ENCODE results near the gene STIM1. TPM values are rescaled to one million over a fixed set of nuclear protein-coding genes. Genes with fewer than 3 reads are reported as not detected.
"Not testable (repeated sequence)": the region's sequence is repeated elsewhere in the genome, so short reads cannot be mapped to it uniquely, and the experiment has no call there.

STIM1 gene
- polyA plus RNA-seq, 3 donors: 33.1 to 35.1 (median 34.2) TPM

- DNase-seq (ENCODE audit: low read depth in 3 of 3, low spot score in 2 of 3): no peak
These were observed 114.6 kb downstream of the STIM1 start for GRCh38 chr11:3970108-3970507.

GRCh38 chr11:3971756-3972404 is 116.4 kb downstream of the STIM1 start:
- no peak for DNase-seq (ENCODE audit: low read depth in 3 of 3, low spot score in 2 of 3)

GRCh38 chr11:3972431-3972830 is 117.0 kb downstream of the STIM1 start:
- DNase-seq (ENCODE audit: low read depth in 3 of 3, low spot score in 2 of 3): no peak

GRCh38 chr11:3977078-3977477 is 121.6 kb downstream of the STIM1 start:
- DNase-seq (ENCODE audit: low read depth in 3 of 3, low spot score in 2 of 3): no peak

- DNase-seq (ENCODE audit: low read depth in 3 of 3, low spot score in 2 of 3): no peak
These were observed 125.7 kb downstream of the STIM1 start for GRCh38 chr11:3981084-3981633.

GRCh38 chr11:3982431-3982830 is 127.0 kb downstream of the STIM1 start:
- DNase-seq (ENCODE audit: low read depth in 3 of 3, low spot score in 2 of 3): no peak

GRCh38 chr11:3983101-3983500 is 127.6 kb downstream of the STIM1 start:
- no peak for DNase-seq (ENCODE audit: low read depth in 3 of 3, low spot score in 2 of 3)

GRCh38 chr11:3984896-3985295 is 129.4 kb downstream of the STIM1 start:
- no peak for DNase-seq (ENCODE audit: low read depth in 3 of 3, low spot score in 2 of 3)

- DNase-seq (ENCODE audit: low read depth in 3 of 3, low spot score in 2 of 3): no peak
These were observed 130.2 kb downstream of the STIM1 start for GRCh38 chr11:3985631-3986030.

- no peak for DNase-seq (ENCODE audit: low read depth in 3 of 3, low spot score in 2 of 3)
These were observed 130.8 kb downstream of the STIM1 start for GRCh38 chr11:3986301-3986700.

GRCh38 chr11:3989276-3989920 is 133.9 kb downstream of the STIM1 start:
- no peak for DNase-seq (ENCODE audit: low read depth in 3 of 3, low spot score in 2 of 3)

GRCh38 chr11:3989921-3990290 is 134.4 kb downstream of the STIM1 start:
- no peak for DNase-seq (ENCODE audit: low read depth in 3 of 3, low spot score in 2 of 3)

GRCh38 chr11:3990406-3990805 is 134.9 kb downstream of the STIM1 start:
- no peak for DNase-seq (ENCODE audit: low read depth in 3 of 3, low spot score in 2 of 3)

GRCh38 chr11:3992964-3993363 is 137.5 kb downstream of the STIM1 start:
- no peak for DNase-seq (ENCODE audit: low read depth in 3 of 3, low spot score in 2 of 3)

- DNase-seq (ENCODE audit: low read depth in 3 of 3, low spot score in 2 of 3): no peak
These were observed 138.7 kb downstream of the STIM1 start for GRCh38 chr11:3994030-3994640.

GRCh38 chr11:3995307-3995706 is 139.8 kb downstream of the STIM1 start:
- DNase-seq (ENCODE audit: low read depth in 3 of 3, low spot score in 2 of 3): no peak

GRCh38 chr11:3995949-3996554 is 140.6 kb downstream of the STIM1 start:
- DNase-seq (ENCODE audit: low read depth in 3 of 3, low spot score in 2 of 3): no peak

GRCh38 chr11:3996651-3997050 is 141.2 kb downstream of the STIM1 start:
- DNase-seq (ENCODE audit: low read depth in 3 of 3, low spot score in 2 of 3): no peak

GRCh38 chr11:4004753-4005152 is 149.3 kb downstream of the STIM1 start:
- DNase-seq (ENCODE audit: low read depth in 3 of 3, low spot score in 2 of 3): not testable (repeated sequence)

GRCh38 chr11:4006946-4007680 is 151.6 kb downstream of the STIM1 start:
- no peak for DNase-seq (ENCODE audit: low read depth in 3 of 3, low spot score in 2 of 3)

GRCh38 chr11:4008116-4008515 is 152.7 kb downstream of the STIM1 start:
- no peak for DNase-seq (ENCODE audit: low read depth in 3 of 3, low spot score in 2 of 3)

Data from right renal cortex interstitium (tissue), 3 donors.